ENCODE results near the gene NOP56. TPM values are rescaled to one million over a fixed set of nuclear protein-coding genes. Genes with fewer than 3 reads are reported as not detected.

Gene NOP56
- total and polyA plus RNA-seq, 2 donors (not counting 3 experiments of a cell fraction or from before 2014, with no cell fraction given) = 151 to 329 TPM

GRCh38 chr20:2616634-2617033 is 35.8 kb upstream of the NOP56 start:
- TF ChIP-seq MYC (IDR thresholded peaks at IDR 0.05; ENCODE audit: low read depth, low read length) = no peak
- TF ChIP-seq MAX (IDR thresholded peaks at IDR 0.05; ENCODE audit: insufficient read depth, insufficient read length) = no peak
- TF ChIP-seq EZH2 (IDR thresholded peaks at IDR 0.05; ENCODE audit: borderline replicate concordance, low read depth, low read length, severe bottlenecking) = no peak
- TF ChIP-seq GATA2 (IDR thresholded peaks at IDR 0.05; ENCODE audit: insufficient read depth, insufficient read length, low read depth, low read length) = no peak
- TF ChIP-seq CTCF (IDR thresholded peaks at IDR 0.05; ENCODE audit: extremely low read depth in 1 of 2, insufficient read depth in 1 of 2, low read depth in 1 of 2, low read length in 2 of 2) = no peak
- TF ChIP-seq JUN (IDR thresholded peaks at IDR 0.05; ENCODE audit: borderline replicate concordance, insufficient read depth, insufficient read length, low read depth) = no peak
- TF ChIP-seq POLR2AphosphoS5 (IDR thresholded peaks at IDR 0.05; ENCODE audit: insufficient read depth, low read depth, low read length) = no peak
- no peak for TF ChIP-seq POLR2A (IDR thresholded peaks at IDR 0.05; ENCODE audit: low read depth, low read length)
- no peak for TF ChIP-seq FOS (IDR thresholded peaks at IDR 0.05; ENCODE audit: borderline replicate concordance, insufficient read depth, low read length)
- BruUV-seq (replicated peaks) = no TSS peak
- no peak overlapping the region for H3K27ac ChIP-seq (ENCODE audit: insufficient read depth, low read depth, low read length)
- no peak overlapping the region for H2AFZ ChIP-seq (ENCODE audit: low read depth, low read length)
- no peak for FAIRE-seq
- dilution Hi-C loops (cut with MboI; ENCODE audit: extremely low pct_ligation_motif_present, low sequenced_read_pairs) = no loop called here
- no peak for DNase-seq (ENCODE audit: low read depth, low spot score)
- POLR2A ChIA-PET = no interaction called here
- no peaks in the 10 kb centered on the region for H3K4me1 ChIP-seq (ENCODE audit: control insufficient read depth, extremely low read depth, insufficient read depth, low read length)
- intact Hi-C loops (cut with micrococcal nuclease) = no loop called here
- no peak overlapping the region for H3K4me3 ChIP-seq (replicated peaks in 1 of 3; ENCODE audit: insufficient read depth in 1 of 3, low read depth in 1 of 3, low read length in 3 of 3)
- no peaks in the 10 kb centered on the region for H3K9me3 ChIP-seq (replicated peaks; ENCODE audit: control insufficient read depth, insufficient read depth, low read length)
- H3K4me2 ChIP-seq (ENCODE audit: insufficient read depth, low read length) = no peak overlapping the region
- no peaks in the 10 kb centered on the region for H3K79me2 ChIP-seq (ENCODE audit: control insufficient read depth, insufficient read depth, low read length)
- H3K9me1 ChIP-seq (replicated peaks; ENCODE audit: control insufficient read depth, extremely low read depth, insufficient read depth, low read length) = no peaks in the 10 kb centered on the region
- no peaks in the 10 kb centered on the region for H3K36me3 ChIP-seq (ENCODE audit: control insufficient read depth in 2 of 2, extremely low read depth in 1 of 2, insufficient read depth in 2 of 2, low read length in 2 of 2)
- H4K20me1 ChIP-seq (replicated peaks; ENCODE audit: control insufficient read depth, extremely low read depth, insufficient read depth, low read length) = no peaks in the 10 kb centered on the region
- H3K9ac ChIP-seq (replicated peaks; ENCODE audit: extremely low read depth, insufficient read depth, low read length) = no peak overlapping the region
- CTCF ChIA-PET = no interaction called here
- H3K27me3 ChIP-seq (ENCODE audit: control insufficient read depth in 2 of 2, insufficient read depth in 2 of 2, low read length in 2 of 2) = peaks cover 2 to 3% of the 10 kb centered on the region in 2 experiments

Measured in endothelial cell of umbilical vein (primary cell).